RWPE2 (cell line): Measurements from ENCODE around the gene MDC1.
"Not testable (repeated sequence)": the region's sequence is repeated elsewhere in the genome, so short reads cannot be mapped to it uniquely, and the experiment has no call there.

Source experiments
- ATAC-seq: fragments of 200-7000 bp; cut with Tn5 transposase; 3 replicates; pipeline ENCODE4 v1.9.1; 2021; ENCODE audit warnings: low read depth
- DNase-seq: peaks from one replicate; pipeline ENCODE4 v3.0.0-alpha.2; 2020; ENCODE audit warnings: low spot score
- H3K27ac ChIP-seq: fragments of 450-650 bp; 2 replicates; pipeline ENCODE4 v1.5.1; 2017; ENCODE audit warnings: mild to moderate bottlenecking; ENCODE audit not compliant: poor library complexity, severe bottlenecking
- H3K27me3 ChIP-seq: fragments of 250-450 bp; sonication (Bioruptor Pico); 2 replicates; pipeline ENCODE4 v1.5.1; 2021; ENCODE audit warnings: mild to moderate bottlenecking, moderate library complexity; ENCODE audit not compliant: insufficient read depth, poor library complexity, severe bottlenecking
- H3K36me3 ChIP-seq: fragments of 250-450 bp; sonication (Bioruptor Pico); 2 replicates; pipeline ENCODE4 v1.5.1; 2020; ENCODE audit warnings: low read depth, mild to moderate bottlenecking, moderate library complexity
- H3K4me1 ChIP-seq: fragments of 250-450 bp; sonication (Bioruptor Pico); 2 replicates; pipeline ENCODE4 v1.5.1; 2021; ENCODE audit warnings: mild to moderate bottlenecking, moderate library complexity; ENCODE audit not compliant: insufficient read depth, poor library complexity, severe bottlenecking
- H3K4me3 ChIP-seq: fragments of 250-450 bp; sonication (Bioruptor Pico); 2 replicates; pipeline ENCODE4 v1.5.1; 2021; ENCODE audit warnings: mild to moderate bottlenecking, moderate library complexity; ENCODE audit not compliant: severe bottlenecking
- H3K9me3 ChIP-seq: fragments of 250-450 bp; sonication (Bioruptor Pico); 2 replicates; pipeline ENCODE4 v1.5.1; 2021; ENCODE audit warnings: mild to moderate bottlenecking, moderate library complexity; ENCODE audit not compliant: severe bottlenecking
- TF ChIP-seq, protein P1 (sequence below): fragments of 450-650 bp; IDR thresholded peaks from one replicate; pipeline ENCODE4 v1.5.1; 2017; ENCODE audit warnings: mild to moderate bottlenecking, moderate library complexity; ENCODE audit not compliant: poor library complexity, severe bottlenecking

Gene MDC1

GRCh38 chr6:30724906-30725667, 8.0 kb upstream of the MDC1 start:
- TF ChIP-seq, protein P1, sequence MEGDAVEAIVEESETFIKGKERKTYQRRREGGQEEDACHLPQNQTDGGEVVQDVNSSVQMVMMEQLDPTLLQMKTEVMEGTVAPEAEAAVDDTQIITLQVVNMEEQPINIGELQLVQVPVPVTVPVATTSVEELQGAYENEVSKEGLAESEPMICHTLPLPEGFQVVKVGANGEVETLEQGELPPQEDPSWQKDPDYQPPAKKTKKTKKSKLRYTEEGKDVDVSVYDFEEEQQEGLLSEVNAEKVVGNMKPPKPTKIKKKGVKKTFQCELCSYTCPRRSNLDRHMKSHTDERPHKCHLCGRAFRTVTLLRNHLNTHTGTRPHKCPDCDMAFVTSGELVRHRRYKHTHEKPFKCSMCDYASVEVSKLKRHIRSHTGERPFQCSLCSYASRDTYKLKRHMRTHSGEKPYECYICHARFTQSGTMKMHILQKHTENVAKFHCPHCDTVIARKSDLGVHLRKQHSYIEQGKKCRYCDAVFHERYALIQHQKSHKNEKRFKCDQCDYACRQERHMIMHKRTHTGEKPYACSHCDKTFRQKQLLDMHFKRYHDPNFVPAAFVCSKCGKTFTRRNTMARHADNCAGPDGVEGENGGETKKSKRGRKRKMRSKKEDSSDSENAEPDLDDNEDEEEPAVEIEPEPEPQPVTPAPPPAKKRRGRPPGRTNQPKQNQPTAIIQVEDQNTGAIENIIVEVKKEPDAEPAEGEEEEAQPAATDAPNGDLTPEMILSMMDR, result no peak
- DNase-seq (no peak), ATAC-seq (peak; percentile 4; the same call in 2 of the 3 replicates)
- Histone ChIP-seq H3K36me3 (peaks cover 78% of the 10 kb centered on the region), H3K4me1 (peaks cover 5% of the 10 kb centered on the region), H3K27ac (peak overlapping the region; percentile 96), H3K27me3 (no peaks in the 10 kb centered on the region), H3K9me3 (no peaks in the 10 kb centered on the region), H3K4me3 (no peak overlapping the region)

DNA sequence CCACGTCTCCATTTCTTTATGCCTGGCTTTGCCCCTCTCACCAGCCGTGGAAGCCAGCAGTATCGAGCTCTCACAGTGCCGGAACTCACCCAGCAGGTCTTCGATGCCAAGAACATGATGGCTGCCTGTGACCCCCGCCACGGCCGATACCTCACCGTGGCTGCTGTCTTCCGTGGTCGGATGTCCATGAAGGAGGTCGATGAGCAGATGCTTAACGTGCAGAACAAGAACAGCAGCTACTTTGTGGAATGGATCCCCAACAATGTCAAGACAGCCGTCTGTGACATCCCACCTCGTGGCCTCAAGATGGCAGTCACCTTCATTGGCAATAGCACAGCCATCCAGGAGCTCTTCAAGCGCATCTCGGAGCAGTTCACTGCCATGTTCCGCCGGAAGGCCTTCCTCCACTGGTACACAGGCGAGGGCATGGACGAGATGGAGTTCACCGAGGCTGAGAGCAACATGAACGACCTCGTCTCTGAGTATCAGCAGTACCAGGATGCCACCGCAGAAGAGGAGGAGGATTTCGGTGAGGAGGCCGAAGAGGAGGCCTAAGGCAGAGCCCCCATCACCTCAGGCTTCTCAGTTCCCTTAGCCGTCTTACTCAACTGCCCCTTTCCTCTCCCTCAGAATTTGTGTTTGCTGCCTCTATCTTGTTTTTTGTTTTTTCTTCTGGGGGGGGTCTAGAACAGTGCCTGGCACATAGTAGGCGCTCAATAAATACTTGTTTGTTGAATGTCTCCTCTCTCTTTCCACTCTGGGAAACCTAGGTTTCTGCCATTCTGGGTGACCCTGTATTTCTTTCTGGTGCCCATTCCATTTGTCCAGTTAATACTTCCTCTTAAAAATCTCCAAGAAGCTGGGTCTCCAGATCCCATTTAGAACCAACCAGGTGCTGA, 7.0 kb upstream of the MDC1 start:
- H3K27ac ChIP-seq, result peak overlapping the region; percentile 96
- H3K4me3 ChIP-seq, DNase-seq, H3K9me3 ChIP-seq, H3K4me1 ChIP-seq, ATAC-seq, H3K27me3 ChIP-seq: not testable (repeated sequence)
- H3K36me3 ChIP-seq, result peaks cover 68% of the 10 kb centered on the region

DNA sequence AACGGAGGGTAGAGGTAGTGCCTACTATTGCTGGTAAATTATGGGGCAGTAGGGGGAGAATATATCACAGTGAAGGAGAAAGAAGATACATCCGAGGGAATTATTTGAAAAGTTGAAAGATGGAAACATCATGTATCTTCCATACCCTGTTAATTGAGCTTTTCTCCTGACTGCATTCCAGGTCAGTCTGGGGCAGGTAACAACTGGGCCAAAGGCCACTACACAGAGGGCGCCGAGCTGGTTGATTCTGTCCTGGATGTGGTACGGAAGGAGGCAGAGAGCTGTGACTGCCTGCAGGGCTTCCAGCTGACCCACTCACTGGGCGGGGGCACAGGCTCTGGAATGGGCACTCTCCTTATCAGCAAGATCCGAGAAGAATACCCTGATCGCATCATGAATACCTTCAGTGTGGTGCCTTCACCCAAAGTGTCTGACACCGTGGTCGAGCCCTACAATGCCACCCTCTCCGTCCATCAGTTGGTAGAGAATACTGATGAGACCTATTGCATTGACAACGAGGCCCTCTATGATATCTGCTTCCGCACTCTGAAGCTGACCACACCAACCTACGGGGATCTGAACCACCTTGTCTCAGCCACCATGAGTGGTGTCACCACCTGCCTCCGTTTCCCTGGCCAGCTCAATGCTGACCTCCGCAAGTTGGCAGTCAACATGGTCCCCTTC, 6.2 kb upstream of the MDC1 start:
- not testable (repeated sequence) for H3K27me3 ChIP-seq, ATAC-seq, DNase-seq, H3K9me3 ChIP-seq, H3K4me3 ChIP-seq
- Histone ChIP-seq H3K27ac (peak overlapping the region; percentile 96), H3K36me3 (peaks cover 67% of the 10 kb centered on the region), H3K4me1 (peaks cover 14% of the 10 kb centered on the region)

DNA sequence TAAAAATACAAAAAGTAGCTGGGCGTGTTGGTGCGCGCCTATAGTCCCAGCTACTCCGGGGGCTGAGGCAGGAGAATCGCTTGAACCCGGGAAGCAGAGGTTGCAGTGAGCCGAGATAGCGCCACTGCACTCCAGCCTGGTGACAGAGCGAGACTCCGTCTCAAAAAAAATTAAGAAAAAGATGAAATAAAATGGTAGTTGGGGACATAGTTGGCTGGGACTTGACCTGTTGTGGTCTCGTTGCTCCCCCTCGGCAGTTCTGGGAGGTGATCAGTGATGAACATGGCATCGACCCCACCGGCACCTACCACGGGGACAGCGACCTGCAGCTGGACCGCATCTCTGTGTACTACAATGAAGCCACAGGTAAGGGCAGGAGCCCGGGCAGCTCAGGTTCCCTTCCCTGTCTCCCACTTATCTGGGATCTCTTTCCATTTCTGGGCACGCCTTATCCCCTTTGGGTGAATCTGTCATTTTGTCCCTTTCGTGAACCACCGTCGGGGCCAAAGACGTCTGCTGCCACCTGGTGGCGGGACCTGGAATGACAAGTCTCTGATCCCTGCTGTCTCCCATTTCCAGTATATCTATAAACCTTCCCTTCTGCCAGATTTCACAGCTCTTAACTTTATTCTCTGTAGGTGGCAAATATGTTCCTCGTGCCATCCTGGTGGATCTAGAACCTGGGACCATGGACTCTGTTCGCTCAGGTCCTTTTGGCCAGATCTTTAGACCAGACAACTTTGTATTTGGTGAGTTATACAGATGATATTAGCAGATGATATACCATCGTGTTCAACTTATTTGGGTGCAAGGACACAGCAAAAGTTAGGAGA, 5.4 kb upstream of the MDC1 start:
- Histone ChIP-seq H3K36me3 (peaks cover 60% of the 10 kb centered on the region), H3K4me1 (peaks cover 19% of the 10 kb centered on the region), H3K9me3 (no peaks in the 10 kb centered on the region), H3K27me3 (no peaks in the 10 kb centered on the region), H3K4me3 (peak overlapping the region; percentile 89), H3K27ac (peak overlapping the region; percentile 96)
- TF ChIP-seq, protein P1, result peak; percentile 97
- DNase-seq (no peak), ATAC-seq (no peak)

- DNase-seq, ATAC-seq, H3K27me3 ChIP-seq, H3K9me3 ChIP-seq: not testable (repeated sequence)
- H3K36me3 ChIP-seq, result peaks cover 55% of the 10 kb centered on the region
- peak overlapping the region; percentile 96 for H3K27ac ChIP-seq
- H3K4me1 ChIP-seq, result peaks cover 19% of the 10 kb centered on the region
- peak overlapping the region; percentile 89 for H3K4me3 ChIP-seq
Observed at GRCh38 chr6:30722025-30722279, 4.9 kb upstream of the MDC1 start.
